Hematopoietic multipotent progenitor cell (in vitro differentiated cells): Measurements from ENCODE around the gene GNAT3. TPM values are rescaled to one million over a fixed set of nuclear protein-coding genes. Genes with fewer than 3 reads are reported as not detected.

Experiments
- DNase-seq, 3 donors: peaks; one replicate each; pipeline ENCODE4 v3.0.0-alpha.2; 2011 to 2015; ENCODE audit warnings: low read depth in 2 of 3, low spot score in 2 of 3
- total RNA-seq: library from RNA; depleted of rRNA; stranded (reverse); fragments of >200 nt; gene quantifications from one replicate; pipeline ENCODE4 v1.2.3, GENCODE V29; 2012

GNAT3 gene
- total RNA-seq = not detected

DNA sequence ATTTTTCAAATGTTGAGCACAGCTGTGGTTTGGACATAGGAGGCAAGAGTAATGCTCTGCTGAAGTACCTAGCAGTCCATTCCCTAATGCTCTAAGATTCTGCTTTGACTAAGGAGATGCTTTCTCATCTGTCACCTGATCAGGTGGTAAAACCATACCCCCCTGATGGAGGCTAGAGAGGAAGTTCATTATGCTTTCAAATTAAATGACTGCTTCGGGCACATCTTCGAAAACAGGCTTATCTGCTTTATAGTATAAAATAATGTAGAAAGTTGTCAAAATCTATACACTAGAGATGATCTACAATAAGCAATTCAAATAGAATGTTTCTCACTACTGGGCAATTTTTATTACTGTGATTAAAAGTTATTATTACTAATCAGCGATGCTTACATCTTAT is at the start of gene GNAT3:
Gene GNAT3 (minus strand): TSS at position 101 of the 400 bp plus-strand sequence. CDS start 138 bp downstream, outside the sequence.
- DNase-seq = no peak

DNA sequence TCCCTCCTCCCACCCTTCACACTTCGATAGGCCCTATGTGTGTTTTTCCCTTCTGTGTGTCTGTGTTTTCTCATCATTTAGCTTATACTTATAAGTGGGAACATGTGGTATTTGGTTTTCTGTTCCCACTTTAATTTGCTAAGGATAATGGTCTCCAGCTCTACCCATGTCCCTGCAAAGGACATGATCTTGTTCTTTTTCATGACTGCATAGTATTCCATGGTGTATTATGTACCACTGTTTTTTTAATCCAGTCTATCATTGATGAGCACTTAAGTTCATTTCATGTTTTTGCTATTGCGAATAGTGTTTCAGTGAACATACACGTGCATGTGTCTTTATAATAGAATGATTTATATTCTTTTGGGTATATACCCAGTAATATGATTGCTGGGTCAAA is 46.3 kb upstream of the GNAT3 start:
- no peak for DNase-seq

DNA sequence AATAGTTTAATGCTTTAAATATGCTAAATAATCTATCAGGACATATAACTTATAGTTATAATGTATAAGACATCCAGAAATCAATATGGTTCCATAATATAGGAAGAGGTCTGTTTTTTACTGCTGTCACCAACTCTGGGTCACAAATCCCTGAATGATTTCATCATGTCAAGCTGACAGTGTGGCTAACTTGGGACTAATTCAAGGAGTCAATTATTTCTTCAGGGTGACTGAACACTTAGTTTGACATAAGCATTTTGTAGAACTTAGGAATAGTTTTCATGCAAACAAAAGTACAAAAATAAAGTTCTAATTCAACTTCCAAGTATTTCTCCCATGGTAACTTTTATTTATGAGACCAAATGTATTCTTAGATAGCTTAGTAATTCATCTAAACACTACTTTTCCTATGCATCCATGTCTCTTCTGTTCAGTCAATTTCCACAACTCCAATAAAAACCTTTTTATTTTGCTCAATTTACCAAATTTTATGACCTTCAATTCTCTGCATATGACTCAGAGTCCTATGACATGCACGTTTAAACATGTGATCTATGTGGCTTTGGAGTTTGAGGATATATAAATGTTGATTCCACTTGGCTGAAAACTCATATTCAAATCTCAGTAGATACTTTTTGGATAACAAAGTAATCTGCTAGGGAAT is 40.3 kb upstream of the GNAT3 start:
- no peak for DNase-seq

DNA sequence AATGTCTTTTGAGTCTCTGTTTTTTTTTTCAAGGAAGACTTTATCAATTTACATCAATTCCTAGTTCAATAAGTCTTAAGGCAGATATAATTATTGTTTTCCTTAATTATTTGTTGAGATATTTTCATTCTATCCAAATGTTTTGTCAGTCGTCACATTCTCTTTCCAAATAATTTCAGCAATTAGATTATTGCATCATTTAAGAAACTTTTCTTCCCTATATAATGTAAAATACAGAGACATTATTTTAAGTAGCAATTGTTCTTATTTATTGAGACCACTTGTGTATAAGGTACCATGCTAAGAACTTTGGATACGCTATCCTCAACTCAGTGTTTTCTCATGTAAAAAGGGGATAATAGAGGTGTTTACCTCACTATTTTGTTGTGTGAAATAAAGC is 38.1 kb upstream of the GNAT3 start:
- no peak for DNase-seq

DNA sequence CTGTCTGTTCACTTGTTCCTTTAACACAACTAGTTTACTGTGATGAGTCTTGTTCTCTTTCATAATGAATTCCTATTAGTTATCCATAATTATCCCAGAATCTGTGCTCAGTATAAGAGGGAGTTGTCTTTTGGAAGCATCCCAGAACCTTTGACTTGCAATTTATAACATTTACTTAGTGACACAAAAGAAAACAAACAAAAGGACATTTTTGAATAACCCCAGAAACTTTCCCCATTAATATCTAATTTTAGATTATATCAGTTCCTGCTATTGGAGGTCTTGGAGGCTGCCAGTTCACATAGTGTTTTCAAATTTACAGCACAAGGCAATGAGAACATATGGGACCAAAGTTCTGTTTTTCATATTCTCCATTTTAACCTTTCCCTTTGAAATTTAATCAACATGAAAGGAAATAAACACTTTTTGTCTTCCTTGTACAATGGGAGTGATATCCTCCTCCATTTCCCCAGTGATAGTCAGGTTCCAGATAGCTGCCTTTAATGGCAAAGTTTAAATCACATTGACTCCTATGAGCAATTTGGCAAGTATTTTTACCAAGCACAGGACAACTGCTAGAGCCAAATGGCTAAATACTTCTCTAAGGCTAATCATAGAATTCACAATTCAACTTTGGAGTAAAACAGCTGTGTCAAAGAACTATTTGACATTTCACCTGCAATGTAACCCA is 37.1 kb upstream of the GNAT3 start:
- DNase-seq = no peak

DNA sequence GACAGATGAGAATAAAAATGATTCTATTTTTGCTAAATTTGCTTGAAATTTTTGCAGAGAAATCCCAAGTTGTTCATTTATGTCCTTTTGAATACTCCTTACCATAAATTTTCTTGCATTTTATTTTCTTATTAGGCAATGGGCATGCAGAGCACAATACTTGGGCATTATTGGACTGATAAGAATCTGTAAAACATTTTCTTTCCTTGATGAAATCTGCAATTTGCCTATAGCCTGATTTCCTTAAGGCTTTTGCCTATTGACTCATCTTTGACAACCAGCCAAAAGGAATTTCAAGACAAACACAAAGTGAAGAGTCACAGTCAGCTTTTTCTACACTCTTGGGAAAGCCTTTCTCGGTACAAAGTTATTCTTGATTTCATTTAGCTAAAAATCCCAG is 30.5 kb upstream of the GNAT3 start:
- no peak for DNase-seq

DNA sequence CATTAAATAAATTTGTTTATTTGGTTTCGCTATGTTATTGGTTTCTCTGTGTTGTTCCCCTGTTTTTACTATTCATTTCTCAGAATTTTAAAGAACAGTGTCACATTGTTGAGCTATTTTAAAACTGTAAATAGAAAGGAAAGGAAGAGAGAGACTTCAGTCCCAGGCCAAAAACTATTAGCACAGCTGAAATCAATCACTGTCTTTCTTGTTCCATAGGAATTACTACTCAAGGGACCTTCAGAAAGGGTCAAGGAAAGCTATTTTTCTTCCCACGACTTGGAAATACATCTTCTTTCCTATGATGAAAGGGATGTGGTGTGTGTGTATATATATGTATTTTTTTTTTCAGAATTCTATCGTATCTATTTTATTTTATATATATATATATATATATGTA is 29.0 kb upstream of the GNAT3 start:
- no peak for DNase-seq

DNA sequence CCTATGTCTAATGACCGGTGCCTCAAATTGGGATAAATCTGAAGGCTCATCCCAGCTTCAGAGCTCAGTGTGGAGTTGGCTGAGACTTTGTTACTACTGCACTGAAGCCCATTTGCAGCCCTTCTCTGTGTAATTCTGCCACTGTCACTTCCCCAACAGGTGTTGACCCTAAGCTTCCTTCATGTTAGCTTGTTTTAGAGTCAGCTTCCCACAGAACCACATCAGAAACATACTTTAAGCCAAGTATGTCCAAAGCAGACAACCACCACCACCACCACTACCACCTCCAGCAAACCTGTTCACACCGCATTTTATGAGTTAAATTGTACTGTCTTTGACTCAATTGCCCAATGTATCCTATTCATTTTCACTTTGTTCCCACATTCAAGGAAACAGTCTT is 25.2 kb upstream of the GNAT3 start:
- peak in 1 of 3 donors; percentile 26 for DNase-seq

DNA sequence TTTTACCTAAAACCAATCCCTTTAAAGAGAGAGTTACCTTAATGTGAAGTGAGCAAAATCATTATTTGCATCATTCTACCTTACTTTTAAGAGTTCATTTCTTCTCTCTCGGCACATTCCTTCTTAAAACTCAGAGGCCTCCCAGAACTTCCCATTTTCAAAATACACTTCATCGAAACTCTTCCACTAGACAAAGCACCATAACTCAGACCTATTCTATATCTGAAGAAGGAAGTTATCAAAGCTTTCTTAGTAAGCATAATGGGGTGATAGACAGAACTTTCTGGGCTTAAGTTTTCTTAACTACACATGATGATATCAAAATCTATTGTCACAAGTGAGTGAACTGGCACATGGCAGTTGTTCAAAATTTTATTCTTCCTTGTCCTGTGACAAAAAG is 24.6 kb upstream of the GNAT3 start:
- DNase-seq = no peak

DNA sequence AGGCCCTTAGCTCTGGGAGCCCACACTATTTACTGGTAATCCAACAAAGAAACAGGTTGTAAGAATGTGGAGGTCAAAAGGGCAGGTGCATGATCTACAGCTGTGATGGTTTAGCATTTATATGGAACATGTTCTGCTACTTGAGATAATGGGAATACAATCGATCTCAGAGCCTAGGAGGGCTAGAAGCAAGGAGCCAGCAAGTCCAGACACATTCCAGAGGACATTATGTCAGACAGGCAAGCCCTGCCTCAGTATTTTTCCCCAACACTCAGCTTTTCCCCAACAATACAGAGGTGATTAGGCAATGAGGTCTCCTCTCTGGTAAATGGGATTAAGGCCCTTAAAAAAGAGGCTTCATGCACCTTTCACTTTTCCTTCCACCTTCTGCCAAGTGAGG is 21.4 kb upstream of the GNAT3 start:
- DNase-seq = no peak

DNA sequence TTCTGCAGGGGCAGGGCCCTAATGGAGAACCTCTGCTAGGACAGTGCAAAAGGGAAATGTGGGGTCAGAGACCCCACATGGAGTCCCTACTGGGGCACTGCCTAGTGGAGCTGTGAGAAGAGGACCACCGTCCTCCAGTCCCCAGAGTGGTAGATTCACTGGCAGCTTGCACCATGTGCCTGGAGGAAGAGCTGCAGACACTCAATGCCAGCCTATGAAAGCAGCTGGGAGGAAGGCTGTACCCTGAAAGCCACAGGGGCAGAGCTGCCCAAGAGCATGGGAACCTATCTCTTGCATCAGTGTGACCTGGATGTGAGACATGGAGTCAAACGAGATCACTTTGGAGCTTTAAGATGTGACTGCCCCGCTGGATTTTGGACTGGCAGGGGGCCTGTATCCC is 20.3 kb upstream of the GNAT3 start:
- no peak for DNase-seq

DNA sequence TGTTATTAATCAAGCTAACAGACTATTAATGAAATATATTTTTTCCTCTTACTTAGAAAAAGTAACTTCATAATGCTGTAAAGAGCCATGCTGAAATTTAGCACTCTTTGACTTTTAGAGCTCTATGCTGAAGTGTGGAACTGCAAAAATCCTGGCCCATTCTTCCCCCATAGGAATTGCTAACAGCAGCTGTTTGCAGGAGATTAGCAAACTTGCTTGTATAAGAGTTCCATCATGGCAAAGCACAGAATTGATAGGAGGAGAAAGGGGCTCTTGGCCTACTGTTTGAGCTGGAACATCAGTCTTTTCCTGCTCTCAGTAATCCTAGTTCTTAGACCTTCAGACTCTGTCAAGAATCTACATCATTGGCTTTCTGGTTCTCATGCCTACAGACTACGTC is 18.3 kb upstream of the GNAT3 start:
- no peak for DNase-seq

DNA sequence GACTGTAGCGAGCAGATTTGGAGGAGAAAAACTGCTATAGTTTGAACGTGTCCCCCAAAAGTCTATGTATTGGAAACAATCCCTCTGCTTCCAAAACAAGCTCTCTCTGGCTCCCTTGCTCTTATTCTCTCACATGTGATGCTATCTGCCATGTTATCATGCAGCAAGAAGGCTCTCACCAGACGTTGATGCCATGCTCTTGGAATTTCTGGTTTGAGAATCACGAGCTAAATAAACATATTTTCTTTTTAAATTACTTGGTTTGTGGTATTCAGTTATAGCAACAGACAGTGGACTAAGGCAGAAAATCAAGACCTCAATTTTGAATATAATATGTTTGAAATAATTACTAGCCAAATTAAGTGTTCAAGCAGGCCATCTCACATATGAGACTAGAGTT is 17.5 kb upstream of the GNAT3 start:
- no peak for DNase-seq

DNA sequence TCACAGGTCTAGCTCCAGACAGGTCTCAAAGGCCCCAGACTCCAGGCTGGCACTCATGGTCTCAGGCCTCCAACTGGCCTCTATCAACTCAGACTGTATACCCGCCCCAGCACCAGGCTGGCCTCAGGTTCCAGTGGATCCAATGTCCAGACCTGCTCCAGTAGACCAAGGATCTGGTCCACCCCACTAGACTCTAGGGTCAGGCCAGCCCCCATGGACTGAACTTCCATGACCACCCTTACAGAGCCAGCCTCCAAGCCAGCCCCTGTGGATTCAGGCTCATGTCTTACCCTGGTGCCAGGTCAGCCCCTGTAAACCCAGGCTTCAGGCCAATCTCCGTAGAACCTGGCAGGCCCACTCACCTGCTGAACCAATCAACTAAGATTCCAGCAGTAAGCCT is 16.8 kb upstream of the GNAT3 start:
- no peak for DNase-seq

DNA sequence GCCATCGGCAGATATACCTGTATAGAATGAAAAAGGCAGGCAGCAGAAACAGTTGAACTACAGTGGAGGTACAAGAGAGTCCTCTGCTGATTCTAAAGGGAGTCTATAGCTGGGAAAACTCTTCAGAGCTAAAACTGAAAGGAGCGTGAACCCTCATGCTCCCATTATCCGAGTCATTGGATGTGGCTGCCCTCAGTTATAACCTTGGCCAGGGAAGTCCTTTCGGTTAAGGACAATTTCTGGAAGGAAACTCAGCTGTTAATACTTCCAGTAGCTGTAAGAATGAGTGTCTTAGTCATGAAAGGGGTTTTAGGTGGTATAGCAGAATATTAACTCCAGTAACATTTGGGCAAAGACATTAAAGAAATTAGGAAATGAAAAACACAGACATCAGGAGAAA is 14.6 kb upstream of the GNAT3 start:
- no peak for DNase-seq

DNA sequence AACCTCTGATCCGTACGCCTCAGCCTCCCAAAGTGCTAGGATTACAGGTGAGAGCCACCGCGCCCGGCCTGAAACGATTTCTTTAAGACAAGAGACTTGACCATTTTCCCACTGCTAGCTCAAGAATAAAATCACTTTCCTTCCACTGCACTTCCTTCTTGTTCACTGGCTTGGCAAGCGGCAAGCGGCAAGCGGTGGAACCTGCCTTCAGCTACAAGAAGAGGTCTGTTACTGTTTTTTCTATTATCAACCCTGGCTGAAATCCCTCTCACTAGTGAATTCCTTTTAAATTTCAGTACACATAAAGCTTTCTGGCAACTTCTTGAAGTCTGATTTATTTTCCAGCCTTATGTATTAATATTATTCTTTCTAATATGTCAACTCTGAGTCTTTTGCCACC is 12.8 kb upstream of the GNAT3 start:
- DNase-seq = no peak

DNA sequence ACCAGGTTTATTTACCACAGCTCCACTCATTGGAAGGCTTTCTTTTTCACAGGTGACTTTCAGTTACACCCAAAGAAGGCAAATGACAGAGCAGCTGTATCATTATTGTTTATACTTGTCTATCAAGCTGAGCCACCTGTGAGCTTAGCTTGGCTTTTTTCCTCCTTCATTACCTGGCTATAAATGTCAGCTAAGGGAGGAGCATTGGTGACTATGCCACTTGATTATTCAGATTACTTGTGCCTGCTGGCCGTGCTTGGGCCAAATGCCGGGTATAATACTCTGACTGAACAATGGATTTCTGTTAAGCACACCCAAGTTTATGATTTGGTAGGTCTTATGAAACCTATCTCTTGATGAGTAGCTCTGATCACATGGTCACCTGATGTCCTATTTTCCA is 9.9 kb upstream of the GNAT3 start:
- no peak for DNase-seq

DNA sequence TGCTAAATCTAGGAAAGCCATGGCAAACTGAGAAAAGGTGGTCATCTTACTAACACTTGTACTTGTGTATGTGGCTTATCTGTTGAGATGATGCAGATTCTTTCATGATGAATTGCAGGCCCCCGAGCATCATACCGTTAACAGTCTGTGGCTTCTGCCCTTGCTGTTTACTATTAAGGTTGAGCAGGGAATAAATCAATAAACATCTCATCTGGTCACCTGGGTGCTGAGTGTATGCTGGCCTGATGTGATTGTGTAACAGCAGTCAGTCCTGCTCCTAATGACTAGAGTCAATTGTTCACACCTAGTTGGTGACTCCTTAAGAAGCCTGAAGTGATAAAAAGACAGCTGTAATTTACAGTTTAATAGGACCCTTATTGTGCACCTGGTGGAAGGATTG is 8.3 kb upstream of the GNAT3 start:
- no peak for DNase-seq

DNA sequence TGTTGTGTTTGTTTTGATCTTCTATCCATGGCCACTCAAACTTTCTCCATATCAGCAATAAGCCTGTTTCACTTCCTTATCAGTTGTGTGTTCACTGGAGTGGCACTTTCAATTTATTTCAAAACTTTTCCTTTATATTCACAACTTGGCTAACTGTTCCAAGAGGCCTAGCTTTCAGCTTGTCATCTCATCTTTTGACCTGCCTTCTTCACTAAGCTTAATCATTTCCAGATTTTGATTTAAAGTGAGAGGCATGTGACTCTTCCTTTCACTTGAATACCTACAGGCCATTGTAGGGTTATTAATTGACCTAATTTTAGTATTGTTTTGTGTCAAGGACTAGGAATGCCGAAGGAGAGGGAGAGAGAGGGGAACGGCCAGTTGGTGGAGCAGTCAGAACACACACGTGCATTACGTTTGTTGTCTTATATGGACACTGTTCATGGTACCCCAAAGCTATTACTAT is 5.5 kb upstream of the GNAT3 start:
- no peak for DNase-seq

DNA sequence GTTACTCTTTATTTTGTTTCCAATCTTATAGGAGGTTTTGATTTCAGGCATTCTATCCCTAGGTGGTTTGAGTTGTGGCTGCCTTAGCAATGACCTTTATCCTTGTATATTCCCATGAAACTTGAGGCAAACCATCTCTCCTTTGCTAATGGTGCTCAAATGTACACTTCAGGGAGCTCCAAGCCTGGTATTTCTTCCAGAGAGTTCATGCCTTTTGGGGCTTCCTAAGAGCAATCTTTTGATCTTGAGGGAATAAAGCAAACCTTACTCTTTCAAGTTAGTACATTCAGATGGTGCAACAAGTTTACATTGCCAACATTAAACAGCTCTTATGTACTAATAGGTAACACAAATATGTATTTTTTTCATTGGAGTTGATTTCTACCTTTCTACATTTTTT is 3.4 kb upstream of the GNAT3 start:
- no peak for DNase-seq

DNA sequence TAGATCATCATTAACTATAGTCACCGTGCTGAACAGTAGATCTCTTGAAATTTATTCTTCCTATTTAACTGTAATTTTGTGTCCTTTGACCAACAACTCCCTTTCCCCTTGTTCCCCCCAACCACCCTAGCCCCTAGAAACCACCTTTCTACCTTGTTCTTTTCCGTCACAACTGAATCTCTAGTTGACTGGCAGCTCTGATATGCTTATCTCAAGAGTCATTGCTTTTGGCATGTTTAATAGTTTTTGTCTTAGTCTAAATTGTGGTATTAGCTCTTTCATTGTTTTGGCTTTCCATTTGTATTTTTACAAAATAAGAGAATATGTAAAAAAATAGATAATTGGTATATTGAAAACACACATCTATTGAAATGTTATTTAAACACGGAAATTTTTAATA is 1.8 kb downstream of the GNAT3 start:
- DNase-seq = no peak

DNA sequence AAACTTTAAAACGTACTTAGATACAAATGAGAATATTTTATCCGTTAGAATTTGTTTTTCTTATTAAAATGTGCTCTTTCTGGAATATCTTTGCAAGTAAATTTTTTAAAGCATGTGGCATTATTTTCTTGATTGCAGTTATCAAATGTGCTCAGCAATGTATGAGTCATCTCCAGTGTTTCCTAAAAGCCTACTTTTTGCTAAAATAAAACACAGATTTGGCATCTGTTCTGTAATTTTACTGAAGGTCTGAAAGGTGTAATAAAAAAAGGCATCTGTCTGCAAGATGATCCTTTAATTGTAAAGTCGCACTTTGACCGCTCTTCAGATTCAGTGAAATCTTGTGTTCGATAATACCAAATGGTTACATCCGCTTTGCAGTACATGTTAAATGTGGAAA is 3.4 kb downstream of the GNAT3 start:
- DNase-seq = no peak
